Endothelial cell of umbilical vein (primary cell): ENCODE measurements around the gene USP33. TPM values are rescaled to one million over a fixed set of nuclear protein-coding genes. Genes with fewer than 3 reads are reported as not detected.

Experiments
- BruUV-seq: library from RNA; stranded (reverse); fragments of 400-500 nt; replicated peaks from 2 replicates; lab custom pipeline; 2021; lab: Mats Ljungman, UMichigan
- CTCF ChIA-PET: fragments of 300-600, 350-600 bp; sonication (Branson Sonifier 250); formaldehyde crosslinking; loops from one replicate; lab custom pipeline; 2021; ENCODE audit warnings: antibody characterized with exemption, inconsistent platforms; lab: Charles Lee
- POLR2A ChIA-PET: fragments of 300-600, 350-600 bp; sonication (Branson Sonifier 250); formaldehyde crosslinking; loops from one replicate; lab custom pipeline; 2021; ENCODE audit warnings: antibody characterized with exemption, inconsistent platforms; lab: Charles Lee
- DNase-seq: peaks from one replicate; pipeline ENCODE4 v3.0.0-alpha.2; 2011; ENCODE audit warnings: low read depth, low spot score
- FAIRE-seq: peaks from 2 replicates; lab custom pipeline; 2011; peaks lifted over from hg19 to GRCh38; lab: Jason Lieb, UNC
- H2AFZ ChIP-seq: 2 replicates; pipeline ENCODE4 v1.6.0; 2012; ENCODE audit warnings: low read depth, low read length, control low read depth, inconsistent platforms
- H3K27ac ChIP-seq: 2 replicates; pipeline ENCODE4 v1.5.1; 2011; ENCODE audit warnings: low read depth, mild to moderate bottlenecking, control low read depth, low read length, moderate library complexity; ENCODE audit not compliant: insufficient read depth
- H3K27me3 ChIP-seq, 2 experiments: 2 replicates each; pipeline versions ENCODE4 v1.6.0 to v1.6.1; 2011; ENCODE audit warnings: low read length in 2 of 2, mixed read lengths in 1 of 2; ENCODE audit not compliant: control insufficient read depth in 2 of 2, insufficient read depth in 2 of 2
- H3K36me3 ChIP-seq, 2 experiments: 2 replicates in 1 of 2; 3 replicates in 1 of 2; pipeline ENCODE4 v1.5.1; 2011; ENCODE audit warnings: low read length in 2 of 2, mild to moderate bottlenecking in 1 of 2, moderate library complexity in 1 of 2; ENCODE audit not compliant: control insufficient read depth in 2 of 2, insufficient read depth in 2 of 2; ENCODE audit errors: extremely low read depth in 1 of 2
- H3K4me1 ChIP-seq: 3 replicates; pipeline ENCODE4 v1.5.1; 2011; ENCODE audit warnings: mild to moderate bottlenecking, low read length; ENCODE audit not compliant: control insufficient read depth, insufficient read depth; ENCODE audit errors: extremely low read depth
- H3K4me2 ChIP-seq: 2 replicates; pipeline ENCODE4 v1.6.1; 2011; ENCODE audit warnings: low read length, control low read depth, mixed read lengths; ENCODE audit not compliant: insufficient read depth
- H3K4me3 ChIP-seq, 3 experiments: fragments of 200-600 bp in 1 of 3; sonication (generic), shearing (Covaris generic) in 1 of 3; replicated peaks in 1 of 3; 2 replicates each; pipeline ENCODE4 v1.5.1; 2011 to 2016; ENCODE audit warnings: control low read depth in 3 of 3, low read length in 3 of 3, mild to moderate bottlenecking in 2 of 3, inconsistent platforms in 1 of 3, low read depth in 1 of 3, moderate library complexity in 1 of 3; ENCODE audit not compliant: insufficient read depth in 1 of 3
- H3K79me2 ChIP-seq: 2 replicates; pipeline ENCODE4 v1.6.0; 2012; ENCODE audit warnings: low read length, inconsistent platforms; ENCODE audit not compliant: control insufficient read depth, insufficient read depth
- H3K9ac ChIP-seq: replicated peaks from 2 replicates; pipeline ENCODE3; 2011; ENCODE audit warnings: low read length, control low read depth; ENCODE audit not compliant: insufficient read depth; ENCODE audit errors: extremely low read depth
- H3K9me1 ChIP-seq: replicated peaks from 3 replicates; pipeline ENCODE4 v1.6.0; 2011; ENCODE audit warnings: mild to moderate bottlenecking, low read length; ENCODE audit not compliant: control insufficient read depth, insufficient read depth; ENCODE audit errors: extremely low read depth
- H3K9me3 ChIP-seq: replicated peaks from 2 replicates; pipeline ENCODE4 v1.5.1; 2012; ENCODE audit warnings: low read length, inconsistent platforms; ENCODE audit not compliant: control insufficient read depth, insufficient read depth
- H4K20me1 ChIP-seq: replicated peaks from 2 replicates; pipeline ENCODE3; 2011; ENCODE audit warnings: mild to moderate bottlenecking, low read length; ENCODE audit not compliant: control insufficient read depth, insufficient read depth; ENCODE audit errors: extremely low read depth
- EZH2 ChIP-seq: IDR thresholded peaks from 2 replicates; pipeline ENCODE4 v1.6.1; 2012; ENCODE audit warnings: borderline replicate concordance, low read depth, mild to moderate bottlenecking, moderate library complexity, low read length, inconsistent platforms; ENCODE audit not compliant: severe bottlenecking
- FOS ChIP-seq: IDR thresholded peaks from 2 replicates; pipeline ENCODE4 v1.6.1; 2011; ENCODE audit warnings: mild to moderate bottlenecking, low read length, moderate library complexity, borderline replicate concordance; ENCODE audit not compliant: insufficient read depth
- GATA2 ChIP-seq: IDR thresholded peaks from 2 replicates; pipeline ENCODE4 v1.7.0; 2011; ENCODE audit warnings: low read depth, mild to moderate bottlenecking, moderate library complexity, mixed read lengths, low read length; ENCODE audit not compliant: insufficient read length, insufficient read depth
- JUN ChIP-seq: IDR thresholded peaks from 2 replicates; pipeline ENCODE4 v1.6.1; 2011; ENCODE audit warnings: borderline replicate concordance, low read depth; ENCODE audit not compliant: insufficient read length, insufficient read depth
- MYC ChIP-seq: IDR thresholded peaks from one replicate; pipeline ENCODE4 v1.6.1; 2011; ENCODE audit warnings: mild to moderate bottlenecking, low read depth, low read length
- POLR2A ChIP-seq: IDR thresholded peaks from 2 replicates; pipeline ENCODE4 v1.6.1; 2012; ENCODE audit warnings: low read depth, mild to moderate bottlenecking, control low read depth, low read length
- POLR2AphosphoS5 ChIP-seq: IDR thresholded peaks from 2 replicates; pipeline ENCODE4 v1.6.1; 2012; ENCODE audit warnings: low read depth, mild to moderate bottlenecking, control low read depth, low read length, moderate library complexity; ENCODE audit not compliant: insufficient read depth
- dilution Hi-C: fragments of 300-500 bp; cut with MboI; formaldehyde crosslinking; loops from one replicate; pipeline ENCODE4 v1.15.0; 2019; ENCODE audit warnings: low sequenced_read_pairs; ENCODE audit not compliant: extremely low pct_ligation_motif_present
- intact Hi-C: fragments of 100-400 bp; cut with micrococcal nuclease; formaldehyde crosslinking; loops from one replicate; pipeline ENCODE4 v1.10.0; 2022
- polyA plus RNA-seq, 4 experiments: library from polyadenylated mRNA; depleted of rRNA in 3 of 4; stranded (reverse) in 3 of 4; unstranded in 1 of 4; fragments of >200 nt; gene quantifications; 2 replicates each; pipeline versions ENCODE4 v1.2.1 to v1.2.3, GENCODE V29; 2011 to 2012; ENCODE audit warnings: missing spikeins in 1 of 4
- total RNA-seq: library from RNA; stranded (reverse); gene quantifications from 2 replicates; pipeline ENCODE4 v1.2.3, GENCODE V29; 2021
- TF ChIP-seq, protein P1 (sequence below), 2 donors: IDR thresholded peaks; 1 replicate in 1 of 2; 2 replicates in 1 of 2; pipeline ENCODE4 v1.5.1; 2011; ENCODE audit warnings: low read length in 2 of 2, mild to moderate bottlenecking in 2 of 2, moderate library complexity in 2 of 2, control low read depth in 1 of 2, inconsistent platforms in 1 of 2, low read depth in 1 of 2; ENCODE audit not compliant: insufficient read depth in 1 of 2; ENCODE audit errors: extremely low read depth in 1 of 2
- TF ChIP-seq, protein P2 (sequence below): IDR thresholded peaks from 2 replicates; pipeline ENCODE4 v1.6.1; 2011; ENCODE audit not compliant: insufficient read depth, insufficient read length

Gene USP33
- total and polyA plus RNA-seq, 2 donors (not counting 3 experiments of a cell fraction or from before 2014, with no cell fraction given) = 22.5 to 46.4 TPM

- TF ChIP-seq MYC = no peak
- H3K9me3 ChIP-seq = no peaks in the 10 kb centered on the region
- no peak overlapping the region for H2AFZ ChIP-seq
- intact Hi-C loops (no loop called here), dilution Hi-C loops (no loop called here)
- H3K79me2 ChIP-seq = peaks cover 98% of the 10 kb centered on the region
- H3K4me2 ChIP-seq = no peak overlapping the region
- H3K4me1 ChIP-seq = no peaks in the 10 kb centered on the region
- FAIRE-seq (no peak), DNase-seq (no peak)
- BruUV-seq = no TSS peak
- H3K27me3 ChIP-seq = no peaks in the 10 kb centered on the region
- no peak overlapping the region for H3K9ac ChIP-seq
- POLR2A ChIA-PET = no interaction called here
- CTCF ChIA-PET = no interaction called here
- H3K36me3 ChIP-seq = no peaks in the 10 kb centered on the region
- peaks cover 7% of the 10 kb centered on the region for H4K20me1 ChIP-seq
- no peak overlapping the region for H3K4me3 ChIP-seq
- H3K27ac ChIP-seq = no peak overlapping the region
- H3K9me1 ChIP-seq = peaks cover 2% of the 10 kb centered on the region
These were observed 94.6 kb downstream of the USP33 start for GRCh38 chr1:77664939-77665516.

DNA sequence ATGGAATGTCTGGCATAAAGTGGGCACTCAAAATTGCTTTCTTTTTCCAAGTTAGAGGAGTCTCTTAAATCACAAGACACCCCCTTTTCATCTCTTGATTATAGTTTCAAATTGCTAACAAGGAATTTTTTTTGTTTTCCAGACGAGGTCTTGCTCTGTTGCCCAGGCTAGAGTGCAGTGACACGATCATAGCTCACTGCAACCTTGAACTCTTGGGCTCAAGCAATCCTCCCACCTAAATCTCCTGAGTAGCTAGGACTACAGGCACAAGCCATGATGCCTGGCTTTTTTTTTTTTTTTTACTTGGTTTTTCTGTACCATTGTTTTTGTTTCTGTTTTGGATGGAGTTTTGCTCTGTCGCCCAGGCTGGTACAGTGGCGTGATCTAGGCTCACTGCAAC lies 98.0 kb downstream of the USP33 start:
- dilution Hi-C loops = no loop called here
- FAIRE-seq (no peak), DNase-seq (no peak)
- H3K4me1 ChIP-seq = no peaks in the 10 kb centered on the region
- H3K27ac ChIP-seq = no peak overlapping the region
- no peaks in the 10 kb centered on the region for H3K36me3 ChIP-seq
- BruUV-seq = no TSS peak
- ChIA-PET POLR2A (no interaction called here), CTCF (interaction anchor here (0.7 kb wide), 1 partner anchor 21 kb away, joined by 4 read pairs; no protein-coding TSS in a partner anchor)
- H3K4me3 ChIP-seq = no peak overlapping the region
- peaks cover under 1% of the 10 kb centered on the region for H4K20me1 ChIP-seq
- H3K4me2 ChIP-seq = no peak overlapping the region
- H3K79me2 ChIP-seq = peaks cover 96% of the 10 kb centered on the region
- intact Hi-C loops = no loop called here
- peaks cover 2% of the 10 kb centered on the region for H3K9me1 ChIP-seq
- TF ChIP-seq GATA2 = no peak
- TF ChIP-seq, protein P1, sequence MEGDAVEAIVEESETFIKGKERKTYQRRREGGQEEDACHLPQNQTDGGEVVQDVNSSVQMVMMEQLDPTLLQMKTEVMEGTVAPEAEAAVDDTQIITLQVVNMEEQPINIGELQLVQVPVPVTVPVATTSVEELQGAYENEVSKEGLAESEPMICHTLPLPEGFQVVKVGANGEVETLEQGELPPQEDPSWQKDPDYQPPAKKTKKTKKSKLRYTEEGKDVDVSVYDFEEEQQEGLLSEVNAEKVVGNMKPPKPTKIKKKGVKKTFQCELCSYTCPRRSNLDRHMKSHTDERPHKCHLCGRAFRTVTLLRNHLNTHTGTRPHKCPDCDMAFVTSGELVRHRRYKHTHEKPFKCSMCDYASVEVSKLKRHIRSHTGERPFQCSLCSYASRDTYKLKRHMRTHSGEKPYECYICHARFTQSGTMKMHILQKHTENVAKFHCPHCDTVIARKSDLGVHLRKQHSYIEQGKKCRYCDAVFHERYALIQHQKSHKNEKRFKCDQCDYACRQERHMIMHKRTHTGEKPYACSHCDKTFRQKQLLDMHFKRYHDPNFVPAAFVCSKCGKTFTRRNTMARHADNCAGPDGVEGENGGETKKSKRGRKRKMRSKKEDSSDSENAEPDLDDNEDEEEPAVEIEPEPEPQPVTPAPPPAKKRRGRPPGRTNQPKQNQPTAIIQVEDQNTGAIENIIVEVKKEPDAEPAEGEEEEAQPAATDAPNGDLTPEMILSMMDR (IDR thresholded peaks at IDR 0.05; ENCODE audit: extremely low read depth in 1 of 2, insufficient read depth in 1 of 2, low read depth in 1 of 2, low read length in 2 of 2) = no peak
- TF ChIP-seq POLR2A = no peak
- no peak for TF ChIP-seq EZH2
- TF ChIP-seq JUN = no peak
- TF ChIP-seq MYC = no peak
- TF ChIP-seq POLR2AphosphoS5 = no peak
- TF ChIP-seq FOS = no peak
- TF ChIP-seq, protein P2, sequence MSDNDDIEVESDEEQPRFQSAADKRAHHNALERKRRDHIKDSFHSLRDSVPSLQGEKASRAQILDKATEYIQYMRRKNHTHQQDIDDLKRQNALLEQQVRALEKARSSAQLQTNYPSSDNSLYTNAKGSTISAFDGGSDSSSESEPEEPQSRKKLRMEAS = no peak
- no peak overlapping the region for H2AFZ ChIP-seq
- no peaks in the 10 kb centered on the region for H3K9me3 ChIP-seq
- H3K9ac ChIP-seq = no peak overlapping the region
- H3K27me3 ChIP-seq = no peaks in the 10 kb centered on the region
